ENCODE data around the gene GAB2. TPM values are rescaled to one million over a fixed set of nuclear protein-coding genes. Genes with fewer than 3 reads are reported as not detected.

Gene GAB2
- total and polyA plus RNA-seq, 10 of the 15 experiments (the other 5 are each of a cell fraction or from before 2014, with no cell fraction given), result 0.69 to 12.6 (median 3.8) TPM

DNA sequence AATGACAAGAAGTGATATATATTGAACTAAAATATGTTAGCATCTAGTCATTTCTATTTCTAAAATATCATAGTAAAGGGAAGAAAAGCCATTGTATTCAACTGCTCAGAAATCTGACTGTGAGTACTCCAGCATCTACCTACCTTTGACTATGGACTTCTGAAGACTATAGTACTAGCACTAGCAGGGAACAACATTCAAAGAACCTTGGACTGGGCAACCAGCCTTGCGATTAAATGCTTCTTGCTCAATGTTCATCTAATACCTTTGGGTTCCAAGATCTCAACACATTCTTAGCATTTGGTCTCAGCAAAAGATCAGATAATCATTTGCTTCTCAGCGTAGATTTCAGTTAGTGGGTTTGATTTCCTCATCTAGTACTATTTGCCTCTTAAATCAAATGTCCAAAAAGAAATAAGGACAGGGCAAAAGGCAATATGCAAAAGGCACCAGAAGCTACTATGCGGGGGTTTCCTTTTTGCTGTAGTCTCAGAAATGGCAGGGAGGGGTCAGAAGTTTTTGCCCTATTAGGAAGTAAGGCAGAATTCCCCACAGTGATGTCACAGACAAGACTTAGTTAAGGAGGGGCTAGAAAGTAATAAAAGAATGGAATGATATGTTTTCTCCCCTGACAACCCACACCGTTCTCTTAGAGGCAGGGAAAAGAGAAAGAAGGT lies 80.6 kb downstream of the GAB2 start:
- H3K4me3 ChIP-seq, result no peak overlapping the region
- no peaks in the 10 kb centered on the region for H3K79me2 ChIP-seq (ENCODE audit: control insufficient read depth, insufficient read depth, low read length)
- H3K27ac ChIP-seq (ENCODE audit: control insufficient read depth, insufficient read depth), result no peak overlapping the region
- ChIA-PET POLR2A (no interaction called here), SMC1A (ENCODE audit: uncharacterized antibody, unreplicated experiment) (no interaction called here), RAD21 (ENCODE audit: unreplicated experiment) (no interaction called here), CTCF (no interaction called here)
- TF ChIP-seq PAX8 (IDR thresholded peaks at IDR 0.05) (no peak), SRF (IDR thresholded peaks at IDR 0.05; ENCODE audit: low read depth in 2 of 2, low read length in 2 of 2) (peak in 1 of 2 experiments; percentile 82; a peak in 1 of 4 replicates), SIX5 (IDR thresholded peaks at IDR 0.05; ENCODE audit: low read depth, low read length, severe bottlenecking) (no peak), NFIC (IDR thresholded peaks at IDR 0.05; ENCODE audit: low read depth, low read length) (peak; percentile 29; the same call in 1 of the 2 replicates), CBFB (IDR thresholded peaks at IDR 0.05; ENCODE audit: low read depth) (no peak)
- no peaks in the 10 kb centered on the region for H3K27me3 ChIP-seq (replicated peaks in 1 of 2; ENCODE audit: control insufficient read depth in 2 of 2, insufficient read depth in 2 of 2, low read length in 1 of 2)
- peaks cover 5% of the 10 kb centered on the region for H3K4me1 ChIP-seq (ENCODE audit: control insufficient read depth, insufficient read depth, low read length)
- intact Hi-C loops (cut with micrococcal nuclease; ENCODE audit: unreplicated experiment) (no loop called here), in situ Hi-C loops (cut with MboI) (no loop called here)
- no peak overlapping the region for H3K9ac ChIP-seq (ENCODE audit: control insufficient read depth, insufficient read depth, low read length)
- DNase-seq (ENCODE audit: low read depth, low spot score), result no peak
- ATAC-seq, result peak; percentile 49
- no peak overlapping the region; the same call in 1 of the 2 replicates for H2AFZ ChIP-seq (ENCODE audit: control insufficient read depth, low read depth, low read length)
- no TSS peak for BruUV-seq (replicated peaks)
- no peaks in the 10 kb centered on the region for H3K9me3 ChIP-seq (replicated peaks; ENCODE audit: control insufficient read depth, insufficient read depth, low read length)
- FAIRE-seq, result no peak
- no peak overlapping the region for H3K4me2 ChIP-seq (ENCODE audit: control insufficient read depth, insufficient read depth)
- H4K20me1 ChIP-seq (ENCODE audit: control insufficient read depth, insufficient read depth), result no peaks in the 10 kb centered on the region
- WGBS (ENCODE audit: insufficient coverage, insufficient replicate concordance, low lambda C conversion rate, missing lambda C conversion rate), result 68% methylated on average over 4 of the region's 4 CpGs
- no peaks in the 10 kb centered on the region for H3K36me3 ChIP-seq (ENCODE audit: control insufficient read depth in 2 of 2, insufficient read depth in 2 of 2, low read length in 1 of 2)

DNA sequence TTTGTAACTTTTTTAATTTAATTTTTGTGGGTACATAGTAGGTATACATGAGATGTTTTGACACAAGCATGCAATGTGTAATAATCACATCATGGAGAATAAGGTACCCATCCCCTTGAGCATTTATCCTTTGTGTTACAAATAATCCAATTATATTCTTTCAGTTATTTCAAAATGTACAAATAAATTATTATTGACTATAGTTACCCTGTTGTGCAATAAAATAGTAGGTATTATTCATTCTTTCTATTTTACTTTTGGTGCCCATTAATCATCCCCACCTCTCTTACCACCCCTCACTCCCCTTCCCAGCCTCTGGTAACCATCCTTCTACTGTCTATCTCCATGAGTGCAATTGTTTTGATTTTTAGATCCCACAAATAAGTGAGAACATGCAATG lies 83.5 kb downstream of the GAB2 start:
- H3K79me2 ChIP-seq (ENCODE audit: control insufficient read depth, insufficient read depth, low read length), result no peaks in the 10 kb centered on the region
- DNase-seq (ENCODE audit: low read depth, low spot score) (no peak), ATAC-seq (no peak), FAIRE-seq (no peak)
- H3K27ac ChIP-seq (ENCODE audit: control insufficient read depth, insufficient read depth), result no peak overlapping the region
- SMC1A ChIA-PET (ENCODE audit: uncharacterized antibody, unreplicated experiment), result no interaction called here
- CTCF ChIA-PET, result interaction anchor here (1.3 kb wide), 1 partner anchor 109 kb away, joined by 3 read pairs; no protein-coding TSS in a partner anchor
- H3K4me2 ChIP-seq (ENCODE audit: control insufficient read depth, insufficient read depth), result no peak overlapping the region
- in situ Hi-C loops (cut with MboI) (no loop called here), intact Hi-C loops (cut with micrococcal nuclease; ENCODE audit: unreplicated experiment) (no loop called here)
- no peak overlapping the region for H3K4me3 ChIP-seq
- H3K4me1 ChIP-seq (ENCODE audit: control insufficient read depth, insufficient read depth, low read length), result peaks cover 13% of the 10 kb centered on the region
- no peaks in the 10 kb centered on the region for H3K36me3 ChIP-seq (ENCODE audit: control insufficient read depth in 2 of 2, insufficient read depth in 2 of 2, low read length in 1 of 2)
- H3K9ac ChIP-seq (ENCODE audit: control insufficient read depth, insufficient read depth, low read length), result no peak overlapping the region
- no peaks in the 10 kb centered on the region for H4K20me1 ChIP-seq (ENCODE audit: control insufficient read depth, insufficient read depth)
- no peak overlapping the region for H2AFZ ChIP-seq (ENCODE audit: control insufficient read depth, low read depth, low read length)
- BruUV-seq (replicated peaks), result no TSS peak
- no peaks in the 10 kb centered on the region for H3K27me3 ChIP-seq (replicated peaks in 1 of 2; ENCODE audit: control insufficient read depth in 2 of 2, insufficient read depth in 2 of 2, low read length in 1 of 2)
- no peaks in the 10 kb centered on the region; the same call in 2 of the 3 replicates for H3K9me3 ChIP-seq (replicated peaks; ENCODE audit: control insufficient read depth, insufficient read depth, low read length)
- POLR2A ChIA-PET, result no interaction called here
- RAD21 ChIA-PET (ENCODE audit: unreplicated experiment), result no interaction called here
- TF ChIP-seq ZZZ3 (IDR thresholded peaks at IDR 0.05; ENCODE audit: control insufficient read depth, insufficient read length, low read depth), result no peak
- TF ChIP-seq, protein P1, sequence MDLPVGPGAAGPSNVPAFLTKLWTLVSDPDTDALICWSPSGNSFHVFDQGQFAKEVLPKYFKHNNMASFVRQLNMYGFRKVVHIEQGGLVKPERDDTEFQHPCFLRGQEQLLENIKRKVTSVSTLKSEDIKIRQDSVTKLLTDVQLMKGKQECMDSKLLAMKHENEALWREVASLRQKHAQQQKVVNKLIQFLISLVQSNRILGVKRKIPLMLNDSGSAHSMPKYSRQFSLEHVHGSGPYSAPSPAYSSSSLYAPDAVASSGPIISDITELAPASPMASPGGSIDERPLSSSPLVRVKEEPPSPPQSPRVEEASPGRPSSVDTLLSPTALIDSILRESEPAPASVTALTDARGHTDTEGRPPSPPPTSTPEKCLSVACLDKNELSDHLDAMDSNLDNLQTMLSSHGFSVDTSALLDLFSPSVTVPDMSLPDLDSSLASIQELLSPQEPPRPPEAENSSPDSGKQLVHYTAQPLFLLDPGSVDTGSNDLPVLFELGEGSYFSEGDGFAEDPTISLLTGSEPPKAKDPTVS (IDR thresholded peaks at IDR 0.05; ENCODE audit: low read depth, low read length), result no peak
- TF ChIP-seq RELA (IDR thresholded peaks at IDR 0.05; ENCODE audit: borderline replicate concordance, partially characterized antibody), result no peak
- TF ChIP-seq POLR2AphosphoS2 (IDR thresholded peaks at IDR 0.05; ENCODE audit: low read depth, low read length), result no peak
- TF ChIP-seq BRCA1 (IDR thresholded peaks at IDR 0.05; ENCODE audit: low read depth, low read length), result no peak
- TF ChIP-seq SREBF1 (IDR thresholded peaks at IDR 0.05; ENCODE audit: low read length), result no peak
- no peak for TF ChIP-seq NFXL1 (IDR thresholded peaks at IDR 0.05; ENCODE audit: borderline replicate concordance)
- TF ChIP-seq EED (IDR thresholded peaks at IDR 0.05; ENCODE audit: low read depth), result no peak
- TF ChIP-seq ZNF207 (IDR thresholded peaks at IDR 0.05; ENCODE audit: borderline replicate concordance), result no peak
- TF ChIP-seq CBFB (IDR thresholded peaks at IDR 0.05; ENCODE audit: low read depth), result no peak
- no peak for TF ChIP-seq CEBPB (IDR thresholded peaks at IDR 0.05; ENCODE audit: borderline replicate concordance in 1 of 2, low read depth in 2 of 2, low read length in 2 of 2)
- no peak for TF ChIP-seq SMAD1 (IDR thresholded peaks at IDR 0.05; ENCODE audit: low read depth, partially characterized antibody)
